ENCODE data around the gene PAX2. TPM values are rescaled to one million over a fixed set of nuclear protein-coding genes. Genes with fewer than 3 reads are reported as not detected.

PAX2 gene
- total and polyA plus RNA-seq, 2 of the 13 experiments (the other 11 are each of a cell fraction or from before 2014, with no cell fraction given) = not detected

DNA sequence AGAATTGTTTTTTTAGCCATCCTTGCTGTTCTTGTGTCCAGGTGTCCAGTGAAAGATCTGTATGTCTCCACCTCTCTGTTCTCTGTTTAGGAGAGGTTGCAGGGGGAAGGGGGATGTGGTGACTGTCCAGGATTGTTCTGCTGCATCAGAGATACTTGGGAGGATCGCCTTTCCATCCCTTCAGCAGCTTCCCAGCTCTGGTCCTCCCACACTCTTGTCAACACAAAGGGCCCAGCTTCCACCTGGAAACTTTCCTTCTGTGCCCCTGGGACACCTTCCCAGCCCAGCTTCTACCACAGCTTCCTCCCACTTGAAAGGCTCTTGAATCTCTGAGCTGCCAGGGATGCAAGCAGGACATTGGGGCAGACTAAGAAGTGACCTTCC is 85.3 kb downstream of the PAX2 start (continued):
- TF ChIP-seq, protein P1, sequence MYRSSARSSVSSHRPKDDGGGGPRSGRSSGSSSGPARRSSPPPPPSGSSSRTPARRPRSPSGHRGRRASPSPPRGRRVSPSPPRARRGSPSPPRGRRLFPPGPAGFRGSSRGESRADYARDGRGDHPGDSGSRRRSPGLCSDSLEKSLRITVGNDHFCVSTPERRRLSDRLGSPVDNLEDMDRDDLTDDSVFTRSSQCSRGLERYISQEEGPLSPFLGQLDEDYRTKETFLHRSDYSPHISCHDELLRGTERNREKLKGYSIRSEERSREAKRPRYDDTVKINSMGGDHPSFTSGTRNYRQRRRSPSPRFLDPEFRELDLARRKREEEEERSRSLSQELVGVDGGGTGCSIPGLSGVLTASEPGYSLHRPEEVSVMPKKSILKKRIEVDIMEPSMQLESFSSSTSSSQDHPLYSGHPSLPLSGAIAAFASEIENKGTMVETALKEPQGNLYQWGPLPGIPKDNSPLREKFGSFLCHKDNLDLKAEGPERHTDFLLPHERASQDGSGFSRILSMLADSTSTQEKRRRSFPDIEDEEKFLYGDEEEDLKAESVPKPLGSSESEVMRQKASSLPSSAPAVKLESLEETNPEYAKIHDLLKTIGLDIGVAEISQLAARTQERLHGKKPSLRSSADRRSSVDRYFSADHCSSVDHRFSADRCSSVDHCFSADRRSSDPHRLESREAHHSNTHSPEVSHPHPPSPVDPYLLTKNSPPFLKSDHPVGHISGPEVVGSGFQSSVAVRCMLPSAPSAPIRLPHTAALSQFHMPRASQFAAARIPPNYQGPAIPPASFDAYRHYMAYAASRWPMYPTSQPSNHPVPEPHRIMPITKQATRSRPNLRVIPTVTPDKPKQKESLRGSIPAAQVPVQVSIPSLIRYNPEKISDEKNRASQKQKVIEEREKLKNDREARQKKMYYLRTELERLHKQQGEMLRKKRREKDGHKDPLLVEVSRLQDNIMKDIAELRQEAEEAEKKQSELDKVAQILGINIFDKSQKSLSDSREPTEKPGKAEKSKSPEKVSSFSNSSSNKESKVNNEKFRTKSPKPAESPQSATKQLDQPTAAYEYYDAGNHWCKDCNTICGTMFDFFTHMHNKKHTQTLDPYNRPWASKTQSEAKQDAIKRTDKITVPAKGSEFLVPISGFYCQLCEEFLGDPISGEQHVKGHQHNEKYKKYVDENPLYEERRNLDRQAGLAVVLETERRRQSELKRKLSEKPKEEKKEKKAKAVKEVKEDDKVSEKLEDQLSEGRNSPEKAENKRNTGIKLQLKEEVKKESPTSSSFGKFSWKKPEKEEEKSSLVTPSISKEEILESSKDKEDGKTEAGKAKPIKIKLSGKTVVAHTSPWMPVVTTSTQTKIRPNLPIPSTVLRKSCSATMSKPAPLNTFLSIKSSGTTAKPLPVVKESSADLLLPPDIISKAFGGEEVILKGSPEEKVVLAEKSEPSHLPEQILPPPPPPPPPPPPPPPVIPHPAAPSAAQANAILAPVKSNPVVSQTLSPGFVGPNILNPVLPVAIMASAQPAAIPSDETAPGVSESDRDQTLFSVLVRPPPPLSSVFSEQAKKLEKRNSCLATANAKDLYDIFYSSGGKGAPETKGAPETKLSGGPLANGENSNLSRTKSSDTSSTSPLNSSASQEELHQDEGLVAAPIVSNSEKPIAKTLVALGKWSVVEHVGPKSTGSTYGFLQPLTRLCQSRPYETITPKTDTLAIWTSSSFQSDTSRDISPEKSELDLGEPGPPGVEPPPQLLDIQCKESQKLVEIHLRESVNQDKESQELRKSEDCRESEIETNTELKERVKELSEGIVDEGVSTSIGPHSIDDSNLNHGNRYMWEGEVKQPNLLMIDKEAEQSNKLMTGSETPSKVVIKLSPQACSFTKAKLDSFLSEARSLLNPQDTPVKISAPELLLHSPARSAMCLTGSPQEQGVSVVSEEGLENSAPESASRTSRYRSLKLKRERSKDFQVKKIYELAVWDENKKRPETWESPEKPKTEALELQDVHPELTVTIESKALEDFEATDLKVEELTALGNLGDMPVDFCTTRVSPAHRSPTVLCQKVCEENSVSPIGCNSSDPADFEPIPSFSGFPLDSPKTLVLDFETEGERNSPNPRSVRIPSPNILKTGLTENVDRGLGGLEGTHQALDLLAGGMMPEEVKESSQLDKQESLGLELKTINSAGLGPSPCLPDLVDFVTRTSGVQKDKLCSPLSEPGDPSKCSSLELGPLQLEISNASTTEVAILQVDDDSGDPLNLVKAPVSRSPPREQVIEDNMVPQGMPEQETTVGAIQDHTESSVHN (CRISPR knock-in tag; IDR thresholded peaks at IDR 0.05) = no peak
- TF ChIP-seq TOPORS (CRISPR knock-in tag; IDR thresholded peaks at IDR 0.05) (no peak), MAF1 (CRISPR knock-in tag; IDR thresholded peaks at IDR 0.05; ENCODE audit: borderline replicate concordance) (no peak), NFE2L2 (IDR thresholded peaks at IDR 0.05; ENCODE audit: low read length) (no peak), SP140L (CRISPR knock-in tag; IDR thresholded peaks at IDR 0.05; ENCODE audit: borderline replicate concordance) (no peak), ZNF674 (CRISPR knock-in tag; IDR thresholded peaks at IDR 0.05; ENCODE audit: low read depth) (no peak)
- TF ChIP-seq, protein P2, sequence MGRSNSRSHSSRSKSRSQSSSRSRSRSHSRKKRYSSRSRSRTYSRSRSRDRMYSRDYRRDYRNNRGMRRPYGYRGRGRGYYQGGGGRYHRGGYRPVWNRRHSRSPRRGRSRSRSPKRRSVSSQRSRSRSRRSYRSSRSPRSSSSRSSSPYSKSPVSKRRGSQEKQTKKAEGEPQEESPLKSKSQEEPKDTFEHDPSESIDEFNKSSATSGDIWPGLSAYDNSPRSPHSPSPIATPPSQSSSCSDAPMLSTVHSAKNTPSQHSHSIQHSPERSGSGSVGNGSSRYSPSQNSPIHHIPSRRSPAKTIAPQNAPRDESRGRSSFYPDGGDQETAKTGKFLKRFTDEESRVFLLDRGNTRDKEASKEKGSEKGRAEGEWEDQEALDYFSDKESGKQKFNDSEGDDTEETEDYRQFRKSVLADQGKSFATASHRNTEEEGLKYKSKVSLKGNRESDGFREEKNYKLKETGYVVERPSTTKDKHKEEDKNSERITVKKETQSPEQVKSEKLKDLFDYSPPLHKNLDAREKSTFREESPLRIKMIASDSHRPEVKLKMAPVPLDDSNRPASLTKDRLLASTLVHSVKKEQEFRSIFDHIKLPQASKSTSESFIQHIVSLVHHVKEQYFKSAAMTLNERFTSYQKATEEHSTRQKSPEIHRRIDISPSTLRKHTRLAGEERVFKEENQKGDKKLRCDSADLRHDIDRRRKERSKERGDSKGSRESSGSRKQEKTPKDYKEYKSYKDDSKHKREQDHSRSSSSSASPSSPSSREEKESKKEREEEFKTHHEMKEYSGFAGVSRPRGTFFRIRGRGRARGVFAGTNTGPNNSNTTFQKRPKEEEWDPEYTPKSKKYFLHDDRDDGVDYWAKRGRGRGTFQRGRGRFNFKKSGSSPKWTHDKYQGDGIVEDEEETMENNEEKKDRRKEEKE (IDR thresholded peaks at IDR 0.05) = no peak

Data from HepG2 (cell line).